Measurements from ENCODE around the gene REEP5. TPM values are rescaled to one million over a fixed set of nuclear protein-coding genes. Genes with fewer than 3 reads are reported as not detected.

REEP5 gene
- total and polyA plus RNA-seq, 2 of the 4 experiments (the other 2 are of a cell fraction): 49.3 to 82.0 TPM

- BruUV-seq (replicated peaks): no TSS peak
- ATAC-seq (ENCODE audit: low read depth): no peak
- no CpG with 5 or more reads among the region's 3 CpGs for WGBS, 2 experiments (ENCODE audit: extremely low coverage in 2 of 2, insufficient read length in 1 of 2)
Observed at GRCh38 chr5:112865128-112865527, 56.9 kb downstream of the REEP5 start.

More at GRCh38 chr5:112865128-112865527, 56.9 kb downstream of the REEP5 start:
- H3K9me1 ChIP-seq (ENCODE audit: insufficient read depth, low read length): peaks cover 5% of the 10 kb centered on the region; the same call in 1 of the 2 replicates
- H3K23ac ChIP-seq (ENCODE audit: low read depth, low read length): no peak overlapping the region
- H3K36me3 ChIP-seq (ENCODE audit: control insufficient read depth, insufficient read depth, low read length): peaks cover 32% of the 10 kb centered on the region
- H3K9me3 ChIP-seq (ENCODE audit: control insufficient read depth, insufficient read depth, low read length): no peaks in the 10 kb centered on the region
- peaks cover 21% of the 10 kb centered on the region; the same call in 1 of the 2 replicates for H4K20me1 ChIP-seq (ENCODE audit: insufficient read depth, low read length)
- no peak overlapping the region for H3K4me3 ChIP-seq (ENCODE audit: insufficient read depth, low read depth, low read length)
- intact Hi-C loops (cut with micrococcal nuclease): no loop called here
- no peak overlapping the region for H2AK5ac ChIP-seq (ENCODE audit: low read depth, low read length)
- no peak overlapping the region for H3K9ac ChIP-seq (ENCODE audit: low read depth, low read length)
- no peak overlapping the region for H4K8ac ChIP-seq (ENCODE audit: low read depth in 2 of 2, low read length in 2 of 2)
- no peak overlapping the region for H2AFZ ChIP-seq (replicated peaks; ENCODE audit: low read length, poor library complexity)
- H2BK120ac ChIP-seq (ENCODE audit: low read depth, low read length): no peak overlapping the region
- no peaks in the 10 kb centered on the region for H3K27me3 ChIP-seq (ENCODE audit: control insufficient read depth, insufficient read depth, low read length)
- H4K5ac ChIP-seq (ENCODE audit: low read depth, low read length): no peak overlapping the region
- TF ChIP-seq MXI1 (IDR thresholded peaks at IDR 0.05; ENCODE audit: borderline replicate concordance, low read depth, low read length) (no peak), CEBPB (IDR thresholded peaks at IDR 0.05; ENCODE audit: low read depth, low read length) (peak; percentile 49; the same call in 1 of the 2 replicates)
- dilution Hi-C loops (cut with HindIII; ENCODE audit: low sequenced_read_pairs, unreplicated experiment): no loop called here
- H2BK15ac ChIP-seq (ENCODE audit: low read depth, low read length): no peak overlapping the region
- H2AK9ac ChIP-seq (replicated peaks; ENCODE audit: low read depth, low read length, poor library complexity): no peak overlapping the region
- no peak for DNase-seq
- peaks cover 2% of the 10 kb centered on the region; the same call in 1 of the 2 replicates for H3K4me1 ChIP-seq (ENCODE audit: control insufficient read depth, insufficient read depth, low read length)
- peaks cover 16 to 52% of the 10 kb centered on the region in 2 experiments for H3K79me1 ChIP-seq (ENCODE audit: low read depth in 1 of 2, low read length in 2 of 2)
- ChIA-PET CTCF (interaction anchor here (0.6 kb wide), 4 partner anchors 78 to 1379 kb away, joined by 3 to 7 read pairs (median 4); no protein-coding TSS in a partner anchor), POLR2A (ENCODE audit: unreplicated experiment) (interaction anchor here (0.6 kb wide), 2 partner anchors 9 to 690 kb away, joined by 3 read pairs; no protein-coding TSS in a partner anchor)
- no peak overlapping the region for H3K4ac ChIP-seq (ENCODE audit: low read depth, low read length)
- no peak overlapping the region for H3K14ac ChIP-seq (replicated peaks; ENCODE audit: low read depth, low read length)
- no peak overlapping the region for H4K91ac ChIP-seq (ENCODE audit: insufficient read depth, low read depth, low read length)
- in situ Hi-C loops (cut with MboI; ENCODE audit: low sequenced_read_pairs): no loop called here
- H2BK20ac ChIP-seq (ENCODE audit: low read depth, low read length): no peak overlapping the region
- no peak overlapping the region for H3K4me2 ChIP-seq (ENCODE audit: low read depth, low read length)
- no peak overlapping the region for H3K56ac ChIP-seq (ENCODE audit: extremely low read depth, insufficient read depth, low read length)
- no peak overlapping the region for H3K18ac ChIP-seq (ENCODE audit: low read depth, low read length)
- no peak overlapping the region for H3K27ac ChIP-seq (ENCODE audit: insufficient read depth, low read length)
- H2BK5ac ChIP-seq (ENCODE audit: low read depth, low read length, poor library complexity, severe bottlenecking): no peak overlapping the region
